ENCODE results near the gene FRS2.

FRS2 gene

DNA sequence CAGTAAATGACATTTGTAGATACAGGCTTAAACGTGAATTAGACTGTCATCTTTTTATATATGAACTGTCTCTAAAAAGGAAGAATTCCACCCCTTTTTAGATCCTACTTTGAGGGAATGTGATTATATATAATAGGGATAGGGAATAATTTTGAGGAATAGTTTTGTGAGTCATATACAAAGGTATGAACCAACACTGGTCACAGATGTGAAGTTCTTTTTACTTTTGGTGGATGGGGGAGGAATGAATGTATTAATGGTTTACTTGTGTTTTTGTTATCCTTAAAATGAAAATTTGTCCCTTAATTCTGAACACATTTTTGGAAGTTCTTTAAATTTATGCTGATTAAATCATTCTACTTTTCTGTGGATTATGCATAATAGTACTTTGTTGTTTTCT is 30.4 kb downstream of the FRS2 start:
- no peak for DNase-seq (ENCODE audit: low read depth in 2 of 2, low spot score in 1 of 2)

DNA sequence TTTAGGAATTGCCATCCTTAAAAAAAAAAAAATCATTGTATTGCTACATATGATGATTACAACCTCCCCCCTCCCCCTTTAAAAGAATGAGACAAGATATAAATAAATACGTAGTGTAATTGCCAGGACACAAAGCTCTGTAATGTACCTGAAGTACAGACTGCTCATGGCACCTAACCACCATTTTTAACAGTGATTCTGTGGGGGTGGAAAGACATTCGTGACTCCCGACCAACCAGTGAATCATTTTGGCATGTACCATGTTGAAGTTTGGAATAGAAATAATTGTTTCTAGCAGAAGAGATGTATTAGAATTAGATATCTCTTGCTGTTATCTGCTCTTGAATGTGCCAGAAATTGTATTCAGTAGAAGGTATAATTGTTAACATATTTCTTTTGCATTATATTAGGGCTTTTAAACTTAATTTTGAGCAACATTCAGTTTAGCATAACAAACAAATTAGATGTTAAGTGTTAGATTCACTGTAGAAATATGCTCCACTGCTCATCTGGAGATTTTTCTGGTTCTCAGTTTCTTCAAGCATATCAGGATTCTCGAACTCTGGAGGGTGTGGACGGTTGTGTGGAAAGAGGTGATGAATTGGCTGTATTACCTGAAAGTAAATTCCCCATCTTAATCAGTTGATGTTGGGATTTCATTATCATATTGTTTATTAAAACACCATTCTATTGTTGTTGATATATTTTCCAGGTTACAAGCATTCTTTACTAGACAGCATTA is 31.1 kb downstream of the FRS2 start:
- DNase-seq (ENCODE audit: low read depth in 2 of 2, low spot score in 1 of 2), result no peak

DNA sequence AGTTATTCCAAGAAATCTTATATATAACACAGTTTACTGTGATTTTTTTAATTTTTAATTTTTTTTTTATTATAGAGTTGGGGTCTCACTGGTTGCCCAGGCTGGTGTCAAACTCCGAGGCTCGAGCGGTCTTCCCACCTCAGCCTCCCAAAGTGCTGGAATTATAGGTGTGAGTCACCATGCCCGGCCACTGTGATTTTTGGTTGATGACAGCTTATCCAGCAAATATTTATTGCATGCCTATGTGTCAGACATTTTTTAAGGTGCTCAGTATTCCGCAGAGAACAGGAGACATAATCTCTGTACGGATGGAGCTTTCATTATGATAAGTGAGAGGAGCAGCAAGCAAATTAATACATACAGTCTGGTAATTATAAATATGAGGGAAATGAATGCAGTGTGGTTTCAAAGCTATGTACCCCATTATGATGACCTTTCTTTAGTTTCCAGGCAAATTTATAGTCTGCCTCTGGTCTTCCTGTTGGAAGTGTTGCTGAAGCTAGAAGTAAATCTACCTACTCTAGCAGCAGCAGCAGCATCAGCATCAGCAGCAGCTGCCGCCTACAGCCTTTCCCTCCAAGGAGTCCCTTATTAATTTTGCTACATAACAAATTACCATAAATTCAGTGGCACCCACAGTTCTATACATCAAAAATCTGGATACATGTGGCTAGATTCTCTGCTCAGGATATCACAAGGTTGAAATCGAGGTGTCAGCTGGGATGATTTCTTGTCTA is 32.3 kb downstream of the FRS2 start:
- DNase-seq (ENCODE audit: low read depth in 2 of 2, low spot score in 1 of 2), result no peak

DNA sequence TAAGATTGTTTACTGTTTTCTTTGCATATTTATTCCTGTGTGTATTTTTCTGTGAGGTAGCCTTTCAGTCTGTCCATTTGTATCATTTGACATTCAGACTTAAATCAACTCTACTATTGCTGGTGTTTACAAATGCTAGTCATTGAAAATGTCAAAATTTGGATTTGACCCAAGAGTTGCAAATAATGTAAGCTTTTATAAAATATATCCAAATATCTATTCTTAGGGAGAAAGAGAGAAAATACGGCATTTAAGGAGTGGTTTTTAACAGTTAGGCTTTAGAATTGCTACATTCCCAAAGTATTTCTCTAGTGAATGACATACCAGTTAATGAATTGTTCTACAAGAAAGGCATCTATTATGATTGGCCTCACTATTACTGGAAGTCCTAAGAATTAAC is 37.9 kb downstream of the FRS2 start:
- no peak for DNase-seq (ENCODE audit: low read depth in 2 of 2, low spot score in 1 of 2)

DNA sequence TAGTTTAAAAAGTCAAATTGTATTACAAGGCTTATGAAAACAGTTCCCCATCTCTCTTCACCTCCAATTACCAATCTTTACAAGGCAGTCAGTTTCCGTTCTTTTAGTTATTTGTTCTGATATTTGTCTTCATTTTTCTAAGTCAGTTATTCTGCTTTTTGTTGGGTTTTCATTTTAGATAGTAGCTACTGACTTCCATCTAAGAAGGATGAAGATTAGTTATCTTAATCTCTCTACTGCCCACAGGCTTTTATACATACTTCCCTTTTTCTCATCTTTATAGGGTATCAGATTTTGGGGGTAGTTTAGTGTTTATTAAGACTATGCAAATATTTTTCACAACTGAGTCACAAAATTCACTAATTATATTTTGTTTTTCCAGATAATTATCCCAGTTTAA is 38.4 kb downstream of the FRS2 start:
- DNase-seq (ENCODE audit: low read depth in 2 of 2, low spot score in 1 of 2), result no peak

DNA sequence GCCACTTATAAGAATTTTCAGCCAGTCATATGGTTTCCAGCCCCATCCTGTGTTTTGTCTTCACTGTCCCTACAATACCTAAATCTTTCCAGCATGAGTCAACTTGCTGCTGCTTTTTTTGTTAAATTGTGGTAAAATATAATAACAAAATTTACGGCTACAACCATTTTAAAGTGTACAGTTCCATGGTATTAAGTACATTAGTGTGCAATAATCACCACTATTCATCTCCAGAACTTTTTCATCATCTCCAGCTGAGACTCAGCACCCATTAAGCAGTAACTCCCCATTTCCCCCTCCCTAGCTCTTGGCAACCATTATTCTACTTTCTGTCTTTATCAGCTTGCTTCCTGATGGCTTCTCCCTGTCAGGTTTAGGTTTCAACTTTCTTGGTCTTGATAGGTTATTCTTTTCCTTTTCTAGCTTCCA is 39.1 kb downstream of the FRS2 start:
- no peak for DNase-seq (ENCODE audit: low read depth in 2 of 2, low spot score in 1 of 2)

DNA sequence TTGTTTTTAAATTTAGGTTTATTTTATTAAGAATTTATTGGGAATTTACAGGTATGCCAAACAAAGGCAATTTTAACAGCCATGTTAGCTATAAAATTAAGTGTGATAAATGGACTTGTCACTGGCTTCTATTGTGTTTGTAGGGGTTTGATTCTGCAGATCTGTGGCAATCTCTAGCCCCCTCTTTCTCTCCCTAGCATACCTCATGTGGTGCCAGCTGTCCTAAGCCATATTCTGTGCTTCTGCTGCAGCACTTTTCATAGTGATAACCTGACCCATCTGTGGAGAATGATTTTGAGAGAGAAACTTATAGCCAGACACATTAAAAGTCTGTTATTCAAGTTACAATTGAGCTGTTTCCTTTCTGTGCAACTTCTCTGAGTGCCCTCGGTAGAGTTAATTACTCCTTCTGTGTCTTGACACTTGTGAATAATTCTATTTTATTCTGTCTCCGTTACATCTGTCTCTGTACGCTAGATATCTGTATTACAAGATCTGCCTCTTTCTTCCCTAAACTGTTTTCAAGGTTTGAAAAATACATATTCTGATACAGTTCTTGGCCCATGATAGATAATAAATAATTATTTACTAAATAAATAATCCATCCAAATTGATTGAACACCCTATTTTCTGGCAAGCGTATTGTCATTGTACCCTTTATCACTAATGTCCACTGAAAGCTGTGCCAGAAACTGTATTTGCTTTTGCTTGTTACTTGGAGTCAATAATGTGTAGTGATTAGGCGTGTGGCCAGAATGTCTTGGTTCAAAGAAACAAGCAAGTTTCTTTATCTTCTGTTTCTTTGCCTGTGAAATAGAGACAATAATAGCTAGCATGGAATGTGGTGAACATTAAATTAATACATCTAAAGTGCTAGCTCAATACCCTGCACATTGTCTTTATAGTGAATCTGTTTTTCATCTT is 40.0 kb downstream of the FRS2 start:
- DNase-seq (ENCODE audit: low read depth in 2 of 2, low spot score in 1 of 2), result no peak

DNA sequence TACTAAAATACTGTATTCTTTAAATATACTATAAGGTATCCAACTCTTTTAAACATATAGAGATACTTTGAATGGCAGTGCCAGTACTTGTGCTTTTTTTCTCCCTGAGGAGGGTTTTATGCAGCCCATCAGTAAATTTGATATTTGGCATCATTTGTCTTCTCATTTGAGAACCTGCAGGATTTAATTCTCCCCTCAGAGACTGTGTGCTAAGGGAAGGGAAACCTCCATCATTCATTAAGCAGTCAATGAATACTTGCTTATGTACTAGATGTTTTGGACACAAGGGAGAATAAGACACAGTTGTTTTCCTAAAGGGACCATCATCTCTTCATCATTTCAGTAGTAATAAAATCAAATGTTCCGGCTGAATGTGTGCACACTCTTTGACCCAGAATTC is 40.8 kb downstream of the FRS2 start:
- DNase-seq (ENCODE audit: low read depth in 2 of 2, low spot score in 1 of 2), result no peak

DNA sequence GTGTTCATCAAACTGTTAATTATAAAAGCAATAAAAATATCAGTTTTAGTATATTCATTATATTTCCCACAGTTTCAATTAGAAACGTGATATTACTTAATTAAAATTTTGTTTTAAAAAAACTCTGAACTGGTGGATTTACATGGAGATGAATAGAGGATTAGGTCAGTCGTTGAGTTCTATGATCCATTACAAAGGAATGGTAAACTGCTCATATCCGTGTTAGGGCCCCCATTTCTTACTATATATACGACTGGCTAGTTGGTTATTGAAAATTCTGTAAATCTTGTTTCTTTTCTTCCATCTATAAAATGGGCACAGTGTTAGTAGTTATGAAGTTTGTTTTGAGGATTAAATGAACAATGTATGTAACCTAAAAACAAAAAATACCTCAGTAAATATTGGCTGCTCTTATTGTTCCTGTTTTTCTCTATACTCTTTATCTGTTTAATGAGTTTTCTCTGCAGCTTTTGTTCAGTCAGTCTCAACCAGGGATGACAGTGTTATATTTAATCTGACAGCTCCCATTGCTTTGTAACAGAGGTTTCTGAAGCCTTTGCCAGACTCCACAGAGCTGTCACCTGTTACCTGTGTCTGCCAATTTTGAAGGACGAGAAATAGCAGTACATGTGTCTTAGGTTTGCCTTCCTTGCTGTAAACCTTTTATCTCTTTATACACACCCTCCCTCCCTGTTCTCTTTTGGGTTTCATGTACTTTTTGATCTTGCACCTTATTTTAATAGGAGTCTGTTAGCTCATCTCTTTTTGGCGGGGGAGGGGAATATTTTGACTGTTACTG is 41.5 kb downstream of the FRS2 start:
- DNase-seq (ENCODE audit: low read depth in 2 of 2, low spot score in 1 of 2), result no peak

DNA sequence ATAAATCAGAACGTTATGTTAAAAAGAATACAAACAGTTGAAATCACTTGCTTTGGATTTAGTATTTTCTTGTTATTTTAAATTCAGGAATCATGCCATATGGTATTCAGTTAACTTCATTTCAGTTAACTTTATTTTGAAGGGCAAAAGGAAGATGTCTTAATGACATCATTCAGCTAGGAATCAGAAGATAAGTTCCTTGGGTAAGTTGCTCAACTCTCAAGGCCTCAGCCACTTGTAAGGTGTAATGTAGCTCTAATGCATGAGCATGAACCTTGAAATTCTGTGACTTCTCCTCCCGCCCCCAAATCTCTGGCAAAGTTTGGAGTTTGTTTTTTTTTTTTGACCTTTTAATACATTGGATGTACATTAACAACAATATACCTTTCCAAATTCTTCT is 42.6 kb downstream of the FRS2 start:
- no peak for DNase-seq (ENCODE audit: low read depth in 2 of 2, low spot score in 1 of 2)

DNA sequence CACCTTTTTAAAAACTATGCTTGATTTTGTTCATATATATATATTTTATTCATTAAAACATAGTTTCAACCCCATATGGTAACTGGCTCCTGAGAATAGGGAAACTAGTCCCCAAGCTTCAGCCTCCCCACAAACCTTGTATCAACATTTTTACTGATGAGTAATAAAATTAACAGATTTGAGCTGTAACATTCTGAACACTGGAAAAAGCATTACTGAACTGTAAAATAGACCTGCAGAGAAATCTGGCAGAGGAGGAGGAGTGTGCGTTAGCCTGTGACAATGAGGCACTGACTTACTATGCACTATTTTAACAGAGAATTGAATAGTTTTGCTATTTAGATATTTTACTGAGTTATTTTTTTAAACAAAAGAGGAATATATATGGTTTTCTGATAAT is 43.1 kb downstream of the FRS2 start:
- DNase-seq (ENCODE audit: low read depth in 2 of 2, low spot score in 1 of 2), result no peak

DNA sequence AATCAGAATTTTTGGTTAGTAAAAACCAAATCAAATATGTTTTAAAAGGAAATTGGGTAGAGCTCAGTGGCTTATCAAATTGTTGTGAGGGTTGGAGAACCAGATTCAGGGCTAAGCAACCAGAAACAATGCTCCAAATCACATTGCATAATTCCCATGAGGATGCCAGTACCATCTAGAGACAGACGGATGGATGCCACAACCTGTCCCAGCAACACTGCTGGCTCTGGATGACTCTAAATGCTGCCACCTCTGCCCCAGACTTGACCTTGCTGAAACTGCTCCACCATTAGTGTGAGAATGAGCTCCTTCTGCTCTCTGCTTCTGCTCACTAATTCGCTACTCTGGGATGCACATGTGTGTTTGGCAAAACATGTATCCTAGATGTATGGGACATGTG is 43.9 kb downstream of the FRS2 start:
- DNase-seq (ENCODE audit: low read depth in 2 of 2, low spot score in 1 of 2), result no peak

DNA sequence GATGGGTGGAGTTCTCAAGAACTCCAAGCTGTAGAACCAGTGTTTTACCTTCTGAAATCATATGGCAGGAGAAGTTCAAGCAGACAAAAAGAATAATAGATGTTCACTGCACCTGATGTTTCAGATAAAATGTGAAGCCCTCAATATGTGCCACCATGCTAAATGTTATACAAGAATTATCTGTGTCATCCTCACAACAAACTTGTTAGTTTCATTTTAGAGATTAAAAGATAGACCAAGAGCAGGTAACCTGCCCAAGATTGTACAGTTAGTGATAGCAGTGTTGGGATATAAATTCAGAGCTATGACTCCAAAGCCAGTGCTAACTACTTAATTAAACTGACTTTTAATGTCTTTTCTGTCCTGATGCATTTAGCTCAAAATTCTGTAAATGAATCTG is 44.7 kb downstream of the FRS2 start:
- DNase-seq (ENCODE audit: low read depth in 2 of 2, low spot score in 1 of 2), result no peak

DNA sequence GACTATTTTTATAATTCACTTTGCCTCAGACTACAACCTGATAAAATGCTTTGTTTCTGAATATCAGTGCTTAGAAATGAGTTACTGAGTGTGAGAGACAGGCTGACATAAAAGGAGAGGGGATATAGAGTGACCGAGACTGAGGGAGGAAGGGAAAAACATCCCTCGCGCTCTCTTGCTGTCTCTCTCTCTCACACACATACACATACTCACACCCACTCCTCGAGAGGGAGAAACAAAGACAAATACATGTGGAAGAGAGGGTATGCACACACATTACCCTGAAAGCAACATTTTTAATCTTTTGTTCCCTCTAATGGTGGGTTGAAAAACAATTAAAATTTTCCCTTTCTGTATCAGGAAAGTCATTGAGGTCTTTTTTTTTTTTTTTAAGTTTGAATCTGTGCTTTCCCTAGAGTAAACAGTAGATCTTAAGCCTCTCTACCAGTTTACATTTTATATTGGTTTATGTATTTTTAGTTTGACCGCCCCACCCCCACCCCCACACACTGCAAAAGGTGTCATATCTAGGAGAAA is 45.3 kb downstream of the FRS2 start:
- DNase-seq (ENCODE audit: low read depth in 2 of 2, low spot score in 1 of 2), result no peak

DNA sequence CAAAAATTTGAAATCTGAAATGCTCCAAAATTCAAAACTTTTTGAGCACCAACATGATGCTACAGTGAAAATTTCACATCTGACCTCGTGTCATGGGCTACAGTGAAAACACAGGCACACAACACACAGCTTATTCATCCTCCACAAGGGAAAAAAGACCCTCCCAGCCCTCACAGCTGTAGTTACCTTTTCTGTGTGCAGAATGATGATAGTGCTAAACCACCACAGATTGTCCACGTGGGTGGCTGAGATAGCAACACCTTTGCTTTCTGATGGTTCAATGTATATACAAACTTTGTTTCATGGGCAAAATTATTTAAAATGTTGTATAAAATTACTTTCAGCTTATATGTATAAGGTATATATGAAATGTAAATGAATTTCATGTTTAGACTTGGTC is 46.8 kb downstream of the FRS2 start:
- DNase-seq (ENCODE audit: low read depth in 2 of 2, low spot score in 1 of 2), result no peak

DNA sequence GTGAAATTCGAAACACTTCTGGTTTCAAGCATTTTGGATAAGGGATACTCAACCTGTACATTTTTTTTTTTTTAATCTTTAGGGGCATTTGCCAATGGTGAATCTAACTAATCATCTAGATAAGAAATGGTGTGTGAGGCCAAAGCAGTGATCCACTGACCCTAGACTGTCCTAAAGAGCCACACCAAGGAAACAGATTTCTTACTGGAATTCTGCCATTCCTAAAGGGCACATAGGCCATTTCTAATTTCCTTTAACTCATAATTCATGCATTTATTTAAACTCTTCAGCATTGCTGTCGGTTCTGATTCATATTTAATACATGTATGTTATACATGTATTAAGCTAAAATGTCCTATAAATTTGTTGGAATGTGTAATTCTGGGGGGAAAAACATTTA is 47.2 kb downstream of the FRS2 start:
- no peak for DNase-seq (ENCODE audit: low read depth in 2 of 2, low spot score in 1 of 2)

DNA sequence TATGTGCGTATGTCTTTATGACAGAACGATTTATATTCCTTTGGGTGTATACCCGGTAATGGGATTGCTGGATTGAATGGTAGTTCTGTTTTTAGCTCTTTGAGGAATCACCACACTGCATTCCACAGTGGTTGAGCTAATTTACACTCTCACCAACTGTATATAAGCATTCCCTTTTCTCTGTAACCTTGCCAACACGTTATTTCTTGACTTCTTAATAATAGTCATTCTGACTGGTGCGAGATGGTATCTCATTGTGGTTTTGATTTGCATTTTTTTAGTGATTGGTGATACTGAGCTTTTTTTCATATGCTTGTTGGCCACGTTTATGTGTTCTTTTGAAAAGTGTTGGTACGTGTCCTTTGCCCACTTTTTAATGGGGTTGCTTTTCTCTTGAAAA is 49.7 kb downstream of the FRS2 start:
- DNase-seq (ENCODE audit: low read depth in 2 of 2, low spot score in 1 of 2), result no peak

DNA sequence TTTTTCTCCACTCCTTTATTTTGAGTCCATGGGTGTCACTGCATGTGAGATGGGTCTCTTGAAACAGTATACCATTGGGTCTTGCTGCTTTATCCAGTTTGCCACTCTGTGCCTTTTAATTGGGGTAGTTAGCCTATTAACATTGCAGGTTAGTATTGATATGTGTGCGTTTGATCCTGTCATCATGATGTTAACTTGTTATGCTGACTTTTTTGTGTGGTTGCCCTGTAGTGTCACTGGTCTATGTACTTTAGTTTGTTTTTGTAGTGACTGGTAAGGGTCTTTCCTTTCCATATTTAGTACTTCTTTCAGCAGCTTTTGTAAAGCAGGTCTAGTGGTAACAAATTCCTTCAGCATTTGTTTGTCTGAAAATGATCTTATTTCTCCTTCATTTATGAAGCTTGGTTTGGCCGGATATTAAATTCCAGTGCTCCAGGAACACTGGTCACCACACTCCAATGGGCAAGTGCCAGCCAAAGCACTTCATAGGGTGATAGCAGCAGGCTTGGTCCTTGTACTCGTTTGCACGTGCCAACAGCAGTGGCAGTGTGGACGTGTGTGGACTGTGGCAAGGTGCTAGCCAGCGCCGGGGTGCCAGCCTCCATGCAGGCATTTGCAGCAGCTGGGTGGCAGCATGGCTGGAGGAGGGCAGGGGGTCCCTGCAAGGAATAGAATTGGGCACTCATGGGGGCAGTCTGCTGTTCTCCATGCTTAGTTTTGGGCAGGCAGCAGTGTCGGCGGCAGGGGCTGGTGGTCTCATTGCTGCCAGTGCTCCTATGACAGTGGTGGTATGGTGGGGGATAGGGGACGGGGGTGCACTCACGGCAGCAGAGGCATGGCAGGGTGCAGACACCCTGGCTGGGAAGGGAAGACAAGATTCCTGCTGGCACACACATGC is 53.5 kb downstream of the FRS2 start:
- no peak for DNase-seq (ENCODE audit: low read depth in 2 of 2, low spot score in 1 of 2)

DNA sequence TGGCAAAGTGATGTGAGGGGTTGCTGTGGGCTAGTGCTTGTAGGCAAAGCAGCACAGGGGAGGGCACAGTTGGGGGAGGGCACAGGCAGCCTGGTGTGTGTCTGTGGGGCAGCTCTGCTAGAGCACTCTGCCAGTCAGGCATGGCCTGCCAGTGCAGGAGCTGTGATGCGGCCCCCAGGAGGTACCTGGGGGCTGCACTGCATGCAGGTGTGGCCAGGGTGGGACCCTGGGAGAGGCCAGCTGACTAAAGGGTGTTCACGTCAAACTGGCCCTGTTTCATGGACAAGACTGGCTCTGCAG is 54.1 kb downstream of the FRS2 start:
- DNase-seq (ENCODE audit: low read depth in 2 of 2, low spot score in 1 of 2), result no peak

Data from stimulated activated CD8-positive, alpha-beta memory T cell treated with anti-CD3 and anti-CD28 coated beads, Interleukin-4, amount 100 ng/mL, for 1 hour (primary cell).